NCI-H82 treated with DMSO at 0.1 percent for 48 hours (cell line): ENCODE measurements around the gene KRTAP6-1.

Source experiments
- DNase-seq: peaks from one replicate; lab custom pipeline; 2025; ENCODE audit not compliant: unreplicated experiment; lab: John Stamatoyannopoulos, UW

KRTAP6-1 gene, protein sequence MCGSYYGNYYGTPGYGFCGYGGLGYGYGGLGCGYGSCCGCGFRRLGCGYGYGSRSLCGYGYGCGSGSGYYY

GRCh38 chr21:30613836-30614235 lies at the start of gene KRTAP6-1:
Gene KRTAP6-1 (minus strand): TSS chr21:30613930. CDS start chr21:30613904, 26 bp downstream.
- no peak for DNase-seq

DNA sequence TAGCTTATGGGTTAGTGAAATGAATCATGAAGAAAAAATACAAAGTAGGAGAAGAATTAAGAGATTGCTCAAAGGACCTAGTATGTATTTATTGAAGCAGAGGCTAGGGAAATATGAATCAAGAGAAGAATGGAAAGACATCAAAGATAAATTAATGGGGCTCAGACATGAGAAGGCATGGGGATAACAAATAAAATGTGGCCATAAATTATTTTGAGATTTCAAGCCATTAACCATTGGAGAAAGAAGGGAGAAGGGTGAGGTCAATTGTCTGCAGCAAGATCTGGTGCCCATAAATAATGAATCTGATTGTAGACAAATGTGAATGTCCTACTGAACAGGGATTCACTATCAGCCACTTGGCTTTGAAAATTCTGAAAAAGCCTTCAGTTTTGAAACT lies 39.2 kb upstream of the KRTAP6-1 start:
- DNase-seq: no peak

- DNase-seq: no peak
These were observed 33.2 kb upstream of the KRTAP6-1 start for GRCh38 chr21:30646904-30647414.

- DNase-seq: no peak
These were observed 28.8 kb upstream of the KRTAP6-1 start, which contains the start of gene KRTAP20-3 for GRCh38 chr21:30642564-30642963. Gene KRTAP20-3 (plus strand): TSS chr21:30642864.

GRCh38 chr21:30638686-30639085 lies 25.0 kb upstream of the KRTAP6-1 start:
- DNase-seq: no peak

DNA sequence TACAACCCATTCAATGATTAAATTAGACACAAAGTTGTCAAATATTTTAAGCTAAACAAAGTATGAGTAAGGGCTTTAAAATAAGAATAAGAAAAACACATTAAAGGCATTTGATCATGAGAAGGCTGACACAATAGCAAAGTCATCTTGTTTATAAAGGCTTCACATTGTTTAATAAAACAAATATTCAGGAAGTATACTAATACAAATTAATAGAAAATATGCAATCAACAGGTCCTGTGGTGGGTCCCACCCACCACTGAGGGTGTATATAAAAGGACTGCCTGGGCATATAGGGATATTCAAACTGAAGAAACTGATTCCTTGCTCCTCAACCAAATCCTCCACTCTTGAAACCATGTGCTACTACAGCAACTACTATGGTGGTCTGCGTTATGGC lies 21.2 kb upstream of the KRTAP6-1 start, which contains the start of gene KRTAP20-2:
Gene KRTAP20-2, plus strand, starts transcription at position 301 of the 400 bp plus-strand sequence. Its CDS starts 58 bp downstream, at position 359.
- no peak for DNase-seq

DNA sequence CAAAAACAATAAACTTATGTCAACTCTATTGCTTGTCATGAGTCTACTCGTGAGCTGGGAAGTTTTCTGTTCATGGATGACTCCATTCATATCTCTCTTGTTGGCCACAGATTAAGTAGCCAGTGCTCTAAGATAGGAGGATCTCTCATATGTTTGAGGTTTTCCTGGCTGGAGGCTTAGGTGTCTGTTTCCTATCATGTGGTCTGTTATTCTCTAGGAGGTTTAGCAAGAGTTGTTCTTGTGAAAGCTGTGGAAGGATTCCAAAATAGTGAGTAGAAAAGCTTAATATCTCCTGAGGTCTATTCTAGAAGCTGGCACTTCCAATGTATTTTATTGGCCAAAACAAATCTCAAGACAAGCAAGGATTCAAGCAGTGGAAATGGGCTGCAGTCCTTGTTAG lies 15.5 kb upstream of the KRTAP6-1 start:
- DNase-seq: no peak

DNA sequence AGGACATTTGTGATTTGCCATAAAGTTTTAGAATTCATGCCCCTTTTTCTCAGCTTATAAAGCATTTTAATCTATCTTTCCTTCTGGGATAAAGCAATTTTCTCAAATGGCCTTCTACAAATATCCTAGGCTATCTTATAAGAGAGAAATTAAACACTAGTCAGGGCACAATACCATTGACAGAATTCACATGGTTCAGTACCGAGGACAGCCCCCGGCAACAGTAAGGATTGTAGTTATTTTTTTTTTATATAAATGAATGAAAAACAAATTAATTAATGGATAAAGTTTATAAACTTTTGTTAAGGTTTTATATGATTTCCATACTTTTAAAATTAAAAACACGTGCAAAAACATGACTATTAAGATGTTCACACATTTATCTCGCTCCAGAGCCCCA lies 14.4 kb upstream of the KRTAP6-1 start:
- DNase-seq: no peak

DNA sequence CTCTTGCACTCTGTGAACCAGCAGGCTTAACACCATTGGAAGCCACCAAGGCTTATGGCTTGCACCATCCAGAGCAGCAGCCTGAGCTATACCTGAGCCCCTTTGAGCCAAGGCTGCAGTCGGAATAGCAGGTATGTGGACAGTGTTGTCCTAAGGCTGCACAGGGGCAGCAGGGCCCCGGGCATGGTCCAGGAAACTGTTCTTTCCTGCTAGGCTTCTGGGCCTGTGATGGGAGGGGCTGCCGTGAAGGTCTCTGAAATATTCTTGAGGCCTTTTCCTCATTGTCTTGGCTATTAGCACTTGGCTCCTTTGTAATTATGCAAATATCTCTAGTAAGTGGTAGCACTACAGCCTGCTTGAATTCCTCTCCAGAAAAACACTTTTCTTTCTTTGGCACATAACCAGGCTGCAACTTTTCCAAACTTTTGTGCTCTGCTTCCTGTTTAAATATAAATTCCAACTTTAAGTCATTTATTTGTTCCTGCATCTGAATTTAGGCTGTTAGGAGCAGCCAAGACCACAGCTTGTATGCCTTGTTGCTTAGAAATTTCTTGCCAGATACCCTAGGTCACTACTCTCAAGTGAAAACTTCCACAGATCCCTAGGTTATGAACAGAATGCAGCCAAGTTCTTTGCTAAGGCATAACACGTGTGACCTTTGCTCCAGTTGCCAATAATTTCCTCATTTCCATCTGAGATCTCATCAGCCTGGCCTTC lies 11.9 kb upstream of the KRTAP6-1 start:
- DNase-seq: no peak

DNA sequence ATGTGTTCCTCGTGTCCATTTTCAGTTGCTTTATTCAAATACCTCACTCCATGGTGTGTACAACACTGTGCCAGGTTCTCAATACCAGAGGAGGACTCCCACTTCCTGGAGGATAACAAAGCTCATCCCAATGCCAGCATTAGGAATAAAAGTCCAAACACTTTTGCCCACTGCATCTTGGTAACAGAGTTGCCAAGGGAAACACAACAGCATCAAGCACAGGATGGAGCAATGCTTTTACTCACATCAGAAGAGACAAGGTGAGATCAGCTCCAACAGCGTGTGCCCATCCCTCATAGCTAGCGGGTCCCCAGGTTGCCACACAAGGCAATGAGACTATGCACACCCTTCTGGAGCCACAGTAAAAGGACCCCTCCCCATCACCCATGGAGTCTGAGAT lies 9.6 kb upstream of the KRTAP6-1 start:
- DNase-seq: no peak

DNA sequence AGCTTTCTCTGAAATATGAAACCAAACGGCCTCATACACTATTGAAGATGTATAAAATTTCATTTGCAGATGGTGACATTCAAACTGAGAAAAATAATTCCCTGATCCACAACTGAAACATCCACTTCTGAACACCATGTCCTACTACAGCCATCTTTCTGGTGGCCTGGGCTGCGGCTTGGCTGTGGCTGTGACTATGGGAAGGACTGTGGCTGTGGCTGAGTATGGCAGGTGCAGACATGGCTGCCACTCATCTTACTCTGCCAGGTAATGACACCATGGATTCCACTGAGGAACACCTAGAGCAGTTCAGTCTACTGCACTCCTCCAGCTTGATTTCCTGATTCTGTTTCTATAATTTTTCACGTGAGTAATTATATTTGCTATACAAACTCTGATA lies 6.8 kb upstream of the KRTAP6-1 start, which contains the start of gene KRTAP20-4:
Gene KRTAP20-4, plus strand, starts transcription at position 106 of the 400 bp plus-strand sequence.
- no peak for DNase-seq

GRCh38 chr21:30620080-30620479 lies 6.3 kb upstream of the KRTAP6-1 start:
- no peak for DNase-seq

DNA sequence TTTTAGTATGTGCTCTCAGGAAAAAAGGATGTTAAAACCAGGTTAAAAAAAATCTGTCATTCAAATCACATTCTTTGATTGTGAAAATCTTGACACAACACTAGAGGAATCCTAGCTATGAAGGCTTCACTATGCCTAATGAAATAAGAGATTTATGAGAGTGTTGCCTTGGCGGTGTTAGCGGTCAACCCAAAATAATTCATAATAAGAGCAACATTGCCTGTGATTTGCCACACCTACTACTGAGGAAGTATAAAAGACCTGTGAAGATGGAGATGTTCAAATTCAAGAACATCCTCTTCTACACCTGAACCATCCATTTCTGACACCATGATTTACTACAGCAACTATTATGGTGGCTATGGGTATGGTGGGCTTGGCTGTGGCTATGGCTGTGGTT lies 2.4 kb upstream of the KRTAP6-1 start, which contains the start of gene KRTAP20-1:
Gene KRTAP20-1, plus strand, starts transcription at position 301 of the 400 bp plus-strand sequence. Its CDS starts 30 bp downstream, at position 331.
- no peak for DNase-seq

DNA sequence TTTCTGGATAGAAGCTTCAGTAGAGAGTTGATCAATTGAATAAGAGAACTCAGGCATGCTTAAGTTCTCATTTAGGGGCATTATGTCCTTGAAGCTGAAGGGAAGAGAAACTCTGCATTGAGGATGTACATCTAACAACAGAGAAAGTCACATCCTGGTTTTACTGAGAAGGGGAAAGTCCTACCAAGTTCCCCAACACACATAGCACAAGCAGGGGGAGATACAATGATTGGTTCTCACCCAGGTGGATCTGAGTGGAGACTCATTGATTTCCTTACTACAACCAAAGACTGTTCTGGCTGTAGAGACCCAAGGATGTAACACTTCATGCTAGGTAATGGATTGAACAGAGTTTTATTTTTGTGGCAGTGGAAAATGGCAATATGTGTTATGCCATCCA lies 1.5 kb upstream of the KRTAP6-1 start:
- no peak for DNase-seq

DNA sequence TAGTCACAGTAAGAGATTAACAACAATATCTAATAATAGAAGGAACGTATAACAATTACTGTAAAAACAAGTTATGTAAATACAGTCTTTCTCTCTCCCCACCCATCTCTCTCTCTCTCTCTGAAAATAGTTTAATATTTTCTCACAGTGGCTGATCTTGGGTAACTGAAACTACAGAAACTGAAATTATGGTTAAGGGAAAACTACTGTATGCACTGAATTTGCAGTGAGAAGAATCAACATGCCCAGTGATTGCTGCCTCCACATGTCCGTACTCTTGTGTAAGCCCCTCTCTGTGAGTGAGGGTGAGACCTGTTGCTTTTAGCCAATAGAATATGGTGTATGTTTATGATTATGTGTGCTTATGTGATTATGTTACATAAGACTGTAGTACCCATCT lies 1.6 kb downstream of the KRTAP6-1 start:
- no peak for DNase-seq

DNA sequence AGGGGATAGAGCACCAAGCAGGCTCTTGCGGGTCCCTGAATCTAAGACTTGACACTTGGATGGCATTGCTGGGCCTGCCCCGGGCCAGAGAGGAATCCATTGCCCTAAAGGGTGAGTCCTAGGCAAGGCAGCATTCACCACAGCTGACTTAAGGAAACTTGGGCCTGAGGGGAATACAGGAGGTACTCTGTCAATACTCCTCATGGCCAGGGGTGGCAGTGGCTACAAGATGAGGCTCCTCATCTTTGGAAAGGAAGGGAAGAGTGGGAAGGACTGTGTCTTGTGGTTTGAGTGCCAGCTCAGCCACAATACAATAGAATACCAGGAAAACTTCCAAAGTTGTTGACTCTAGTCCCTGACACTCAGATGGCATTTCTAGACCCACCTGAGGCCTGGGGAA lies 7.8 kb downstream of the KRTAP6-1 start:
- DNase-seq: no peak

DNA sequence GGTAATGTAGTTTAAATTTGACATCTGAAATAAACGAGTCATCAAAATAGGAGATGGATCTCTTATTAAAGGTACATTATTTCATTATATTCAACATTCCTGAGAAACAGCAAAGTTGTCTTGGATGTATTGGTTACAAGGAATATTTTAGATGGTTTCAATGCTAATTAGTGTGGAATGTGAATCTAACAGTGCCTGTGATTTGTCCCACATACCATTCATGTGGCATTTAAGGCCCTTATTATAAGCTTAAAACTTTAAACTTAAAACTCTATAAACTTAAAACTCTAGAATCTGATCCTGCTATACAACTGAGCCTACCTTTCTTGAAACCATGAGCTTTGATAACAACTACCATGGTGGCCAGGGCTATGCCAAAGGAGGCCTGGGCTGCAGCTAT lies 12.9 kb downstream of the KRTAP6-1 start, which contains the start of gene KRTAP22-1:
Gene KRTAP22-1, plus strand, starts transcription at position 301 of the 400 bp plus-strand sequence.
- DNase-seq: no peak

DNA sequence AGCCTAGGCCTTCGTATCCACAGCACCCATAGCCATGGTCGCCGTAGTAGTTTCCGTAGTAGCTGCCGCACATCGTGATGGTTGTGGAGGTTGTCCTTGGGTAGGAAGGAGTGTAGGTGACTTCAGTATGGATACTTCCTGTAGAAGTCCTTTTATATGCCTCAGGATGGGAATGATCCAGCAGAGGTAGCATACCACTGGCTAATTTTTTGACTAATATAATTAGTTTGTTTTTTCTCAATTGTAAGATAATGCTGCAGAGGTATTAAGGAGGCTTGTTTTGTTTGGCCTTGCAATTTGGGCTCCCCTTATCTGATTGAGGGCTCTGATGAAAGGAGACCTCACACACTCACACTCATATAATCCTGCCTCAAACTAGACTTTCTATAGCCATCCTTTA lies 14.9 kb downstream of the KRTAP6-1 start, which contains the start of gene KRTAP6-2:
Gene KRTAP6-2, minus strand, starts transcription at position 101 of the 400 bp plus-strand sequence. Its CDS starts 28 bp downstream, at position 73.
- DNase-seq: no peak

DNA sequence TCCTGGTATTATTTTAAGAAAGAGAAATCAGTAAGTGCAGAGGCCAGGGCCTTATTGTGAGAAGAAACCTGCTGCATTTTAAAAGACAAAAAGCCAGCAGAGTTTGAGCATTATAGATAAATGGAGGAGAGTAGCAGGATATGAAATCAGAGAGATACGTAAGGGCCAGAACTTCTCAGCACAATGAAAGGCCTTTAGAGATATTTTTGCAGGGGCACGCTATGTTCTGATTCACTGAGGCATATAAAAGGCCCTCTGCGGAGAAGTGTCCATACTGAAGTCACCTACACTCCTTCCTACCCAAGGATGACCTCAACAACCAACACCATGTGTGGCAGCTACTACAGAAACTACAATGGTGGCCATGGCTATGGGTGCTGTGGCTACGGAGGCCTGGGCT lies 21.6 kb downstream of the KRTAP6-1 start, which contains the start of gene KRTAP6-3:
Gene KRTAP6-3, plus strand, starts transcription at position 301 of the 400 bp plus-strand sequence. Its CDS starts 6 bp downstream, at position 307.
- no peak for DNase-seq

DNA sequence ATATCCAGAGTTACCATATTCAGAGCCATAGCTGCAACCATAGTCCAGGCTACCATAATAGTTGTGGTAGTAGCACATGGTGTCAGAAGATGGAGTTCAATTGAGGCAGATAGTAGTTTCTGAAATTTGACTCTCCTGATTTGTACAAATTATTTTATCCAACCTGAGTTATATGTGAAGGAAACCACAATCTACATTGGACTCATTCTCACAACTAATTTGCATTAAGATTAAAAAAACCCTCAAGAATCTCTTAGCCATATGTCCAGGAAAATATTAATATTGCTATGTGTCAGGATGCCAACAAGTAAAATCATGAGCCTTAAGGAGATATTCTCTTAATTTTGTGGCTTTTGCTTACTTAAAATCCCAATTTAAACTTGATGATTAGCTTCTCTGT lies 23.4 kb downstream of the KRTAP6-1 start, which contains the start of gene KRTAP22-2:
Gene KRTAP22-2, minus strand, starts transcription at position 101 of the 400 bp plus-strand sequence.
- no peak for DNase-seq

- no peak for DNase-seq
These were observed 30.9 kb downstream of the KRTAP6-1 start for GRCh38 chr21:30582870-30583269.

GRCh38 chr21:30580132-30580531 lies 33.6 kb downstream of the KRTAP6-1 start:
- no peak for DNase-seq
